ENCODE results near the gene FILIP1. TPM values are rescaled to one million over a fixed set of nuclear protein-coding genes. Genes with fewer than 3 reads are reported as not detected.

The FILIP1 gene
- total and polyA plus RNA-seq, 10 of the 15 experiments (the other 5 are each of a cell fraction or from before 2014, with no cell fraction given) = 0.23 to 2.0 (median 0.44) TPM

DNA sequence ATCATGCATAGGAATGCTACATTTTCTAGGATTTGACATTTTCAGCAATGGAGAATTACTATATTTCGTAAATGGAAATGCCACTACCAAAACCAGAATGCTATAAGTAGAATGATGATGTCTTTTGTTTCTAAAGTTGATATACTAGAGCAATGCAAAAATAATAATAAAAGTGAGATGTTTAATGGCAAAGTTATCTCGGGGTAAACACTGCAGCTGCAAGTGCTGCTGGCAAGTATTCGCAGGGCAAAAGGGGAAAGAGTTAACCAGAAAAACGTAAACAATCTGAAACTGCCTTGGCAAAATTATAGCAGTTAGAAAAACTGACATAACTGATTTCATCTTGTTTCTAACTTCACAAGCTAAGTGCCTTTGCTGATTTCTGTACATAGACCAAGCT is 45.5 kb upstream of the FILIP1 start (continued):
- TF ChIP-seq, protein P1, sequence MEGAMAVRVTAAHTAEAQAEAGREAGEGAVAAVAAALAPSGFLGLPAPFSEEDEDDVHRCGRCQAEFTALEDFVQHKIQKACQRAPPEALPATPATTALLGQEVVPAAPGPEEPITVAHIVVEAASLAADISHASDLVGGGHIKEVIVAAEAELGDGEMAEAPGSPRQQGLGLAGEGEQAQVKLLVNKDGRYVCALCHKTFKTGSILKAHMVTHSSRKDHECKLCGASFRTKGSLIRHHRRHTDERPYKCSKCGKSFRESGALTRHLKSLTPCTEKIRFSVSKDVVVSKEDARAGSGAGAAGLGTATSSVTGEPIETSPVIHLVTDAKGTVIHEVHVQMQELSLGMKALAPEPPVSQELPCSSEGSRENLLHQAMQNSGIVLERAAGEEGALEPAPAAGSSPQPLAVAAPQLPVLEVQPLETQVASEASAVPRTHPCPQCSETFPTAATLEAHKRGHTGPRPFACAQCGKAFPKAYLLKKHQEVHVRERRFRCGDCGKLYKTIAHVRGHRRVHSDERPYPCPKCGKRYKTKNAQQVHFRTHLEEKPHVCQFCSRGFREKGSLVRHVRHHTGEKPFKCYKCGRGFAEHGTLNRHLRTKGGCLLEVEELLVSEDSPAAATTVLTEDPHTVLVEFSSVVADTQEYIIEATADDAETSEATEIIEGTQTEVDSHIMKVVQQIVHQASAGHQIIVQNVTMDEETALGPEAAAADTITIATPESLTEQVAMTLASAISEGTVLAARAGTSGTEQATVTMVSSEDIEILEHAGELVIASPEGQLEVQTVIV (IDR thresholded peaks at IDR 0.05; ENCODE audit: borderline replicate concordance, partially characterized antibody) = no peak
- TF ChIP-seq FOXK2 (IDR thresholded peaks at IDR 0.05) = no peak
- TF ChIP-seq, protein P2, sequence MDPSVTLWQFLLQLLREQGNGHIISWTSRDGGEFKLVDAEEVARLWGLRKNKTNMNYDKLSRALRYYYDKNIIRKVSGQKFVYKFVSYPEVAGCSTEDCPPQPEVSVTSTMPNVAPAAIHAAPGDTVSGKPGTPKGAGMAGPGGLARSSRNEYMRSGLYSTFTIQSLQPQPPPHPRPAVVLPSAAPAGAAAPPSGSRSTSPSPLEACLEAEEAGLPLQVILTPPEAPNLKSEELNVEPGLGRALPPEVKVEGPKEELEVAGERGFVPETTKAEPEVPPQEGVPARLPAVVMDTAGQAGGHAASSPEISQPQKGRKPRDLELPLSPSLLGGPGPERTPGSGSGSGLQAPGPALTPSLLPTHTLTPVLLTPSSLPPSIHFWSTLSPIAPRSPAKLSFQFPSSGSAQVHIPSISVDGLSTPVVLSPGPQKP (IDR thresholded peaks at IDR 0.05; ENCODE audit: low read depth, low read length) = no peak
- no peak for TF ChIP-seq ETV6 (conservative IDR thresholded peaks at IDR 0.05 in 1 of 2, IDR thresholded peaks at IDR 0.05 in 1 of 2; ENCODE audit: borderline replicate concordance in 1 of 2, low read depth in 1 of 2)
- TF ChIP-seq, protein P3, sequence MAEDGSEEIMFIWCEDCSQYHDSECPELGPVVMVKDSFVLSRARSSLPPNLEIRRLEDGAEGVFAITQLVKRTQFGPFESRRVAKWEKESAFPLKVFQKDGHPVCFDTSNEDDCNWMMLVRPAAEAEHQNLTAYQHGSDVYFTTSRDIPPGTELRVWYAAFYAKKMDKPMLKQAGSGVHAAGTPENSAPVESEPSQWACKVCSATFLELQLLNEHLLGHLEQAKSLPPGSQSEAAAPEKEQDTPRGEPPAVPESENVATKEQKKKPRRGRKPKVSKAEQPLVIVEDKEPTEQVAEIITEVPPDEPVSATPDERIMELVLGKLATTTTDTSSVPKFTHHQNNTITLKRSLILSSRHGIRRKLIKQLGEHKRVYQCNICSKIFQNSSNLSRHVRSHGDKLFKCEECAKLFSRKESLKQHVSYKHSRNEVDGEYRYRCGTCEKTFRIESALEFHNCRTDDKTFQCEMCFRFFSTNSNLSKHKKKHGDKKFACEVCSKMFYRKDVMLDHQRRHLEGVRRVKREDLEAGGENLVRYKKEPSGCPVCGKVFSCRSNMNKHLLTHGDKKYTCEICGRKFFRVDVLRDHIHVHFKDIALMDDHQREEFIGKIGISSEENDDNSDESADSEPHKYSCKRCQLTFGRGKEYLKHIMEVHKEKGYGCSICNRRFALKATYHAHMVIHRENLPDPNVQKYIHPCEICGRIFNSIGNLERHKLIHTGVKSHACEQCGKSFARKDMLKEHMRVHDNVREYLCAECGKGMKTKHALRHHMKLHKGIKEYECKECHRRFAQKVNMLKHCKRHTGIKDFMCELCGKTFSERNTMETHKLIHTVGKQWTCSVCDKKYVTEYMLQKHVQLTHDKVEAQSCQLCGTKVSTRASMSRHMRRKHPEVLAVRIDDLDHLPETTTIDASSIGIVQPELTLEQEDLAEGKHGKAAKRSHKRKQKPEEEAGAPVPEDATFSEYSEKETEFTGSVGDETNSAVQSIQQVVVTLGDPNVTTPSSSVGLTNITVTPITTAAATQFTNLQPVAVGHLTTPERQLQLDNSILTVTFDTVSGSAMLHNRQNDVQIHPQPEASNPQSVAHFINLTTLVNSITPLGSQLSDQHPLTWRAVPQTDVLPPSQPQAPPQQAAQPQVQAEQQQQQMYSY (CRISPR knock-in tag; IDR thresholded peaks at IDR 0.05) = no peak
- no peak for TF ChIP-seq CHD2 (IDR thresholded peaks at IDR 0.05; ENCODE audit: borderline replicate concordance, low read depth, low read length)
- TF ChIP-seq, protein P4, sequence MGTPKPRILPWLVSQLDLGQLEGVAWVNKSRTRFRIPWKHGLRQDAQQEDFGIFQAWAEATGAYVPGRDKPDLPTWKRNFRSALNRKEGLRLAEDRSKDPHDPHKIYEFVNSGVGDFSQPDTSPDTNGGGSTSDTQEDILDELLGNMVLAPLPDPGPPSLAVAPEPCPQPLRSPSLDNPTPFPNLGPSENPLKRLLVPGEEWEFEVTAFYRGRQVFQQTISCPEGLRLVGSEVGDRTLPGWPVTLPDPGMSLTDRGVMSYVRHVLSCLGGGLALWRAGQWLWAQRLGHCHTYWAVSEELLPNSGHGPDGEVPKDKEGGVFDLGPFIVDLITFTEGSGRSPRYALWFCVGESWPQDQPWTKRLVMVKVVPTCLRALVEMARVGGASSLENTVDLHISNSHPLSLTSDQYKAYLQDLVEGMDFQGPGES (IDR thresholded peaks at IDR 0.05) = no peak

Data from GM12878 (cell line).